OCI-LY3 (cell line): ENCODE measurements around the gene RPS6KL1.

Experiments
- EZH2phosphoT487 ChIP-seq: fragments of 200-600 bp; shearing (Covaris generic); IDR thresholded peaks from 2 replicates; pipeline ENCODE4 v1.6.1; 2018; ENCODE audit warnings: antibody characterized with exemption, mixed run types, low read depth
- TF ChIP-seq, protein P1 (sequence below): fragments of 200-600, 300-600 bp; sonication (generic); IDR thresholded peaks from 2 replicates; pipeline ENCODE4 v1.5.1; 2014; ENCODE audit warnings: antibody characterized with exemption, low read length, low read depth

DNA sequence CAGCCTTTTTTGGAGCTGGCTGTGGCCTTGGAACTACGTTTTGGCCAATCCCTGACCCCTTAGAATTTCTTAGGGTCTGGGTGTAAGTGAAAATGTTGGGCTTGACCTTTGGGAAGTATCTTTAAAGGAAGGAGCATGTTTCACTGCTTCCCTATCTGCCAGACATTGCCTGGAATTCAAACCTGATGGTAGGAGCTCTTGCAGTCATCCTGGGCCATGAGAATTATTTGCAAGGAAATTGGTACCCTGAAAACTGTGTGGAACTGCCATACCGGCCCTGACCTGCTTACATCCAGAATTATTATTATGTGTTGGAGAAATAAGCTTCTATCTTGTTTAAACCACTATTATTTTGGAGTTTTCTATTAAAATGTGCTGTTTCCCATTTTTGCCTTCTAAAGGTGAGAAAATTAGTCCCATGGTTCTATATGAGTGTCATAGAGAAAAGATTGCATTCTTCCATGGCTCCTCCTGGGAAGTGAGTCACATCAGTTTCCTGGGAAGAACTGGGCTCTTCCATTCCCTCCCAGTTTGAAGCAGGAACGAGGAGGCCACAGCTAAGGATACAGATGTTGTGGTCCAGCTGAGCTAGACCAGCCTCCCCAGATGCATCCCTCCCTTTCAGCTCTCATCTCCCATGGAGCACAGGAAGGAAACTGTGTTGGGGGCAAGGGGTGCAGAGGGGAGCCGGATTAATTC is 41.9 kb upstream of the RPS6KL1 start:
- TF ChIP-seq, protein P1, sequence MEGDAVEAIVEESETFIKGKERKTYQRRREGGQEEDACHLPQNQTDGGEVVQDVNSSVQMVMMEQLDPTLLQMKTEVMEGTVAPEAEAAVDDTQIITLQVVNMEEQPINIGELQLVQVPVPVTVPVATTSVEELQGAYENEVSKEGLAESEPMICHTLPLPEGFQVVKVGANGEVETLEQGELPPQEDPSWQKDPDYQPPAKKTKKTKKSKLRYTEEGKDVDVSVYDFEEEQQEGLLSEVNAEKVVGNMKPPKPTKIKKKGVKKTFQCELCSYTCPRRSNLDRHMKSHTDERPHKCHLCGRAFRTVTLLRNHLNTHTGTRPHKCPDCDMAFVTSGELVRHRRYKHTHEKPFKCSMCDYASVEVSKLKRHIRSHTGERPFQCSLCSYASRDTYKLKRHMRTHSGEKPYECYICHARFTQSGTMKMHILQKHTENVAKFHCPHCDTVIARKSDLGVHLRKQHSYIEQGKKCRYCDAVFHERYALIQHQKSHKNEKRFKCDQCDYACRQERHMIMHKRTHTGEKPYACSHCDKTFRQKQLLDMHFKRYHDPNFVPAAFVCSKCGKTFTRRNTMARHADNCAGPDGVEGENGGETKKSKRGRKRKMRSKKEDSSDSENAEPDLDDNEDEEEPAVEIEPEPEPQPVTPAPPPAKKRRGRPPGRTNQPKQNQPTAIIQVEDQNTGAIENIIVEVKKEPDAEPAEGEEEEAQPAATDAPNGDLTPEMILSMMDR, result no peak
- TF ChIP-seq EZH2phosphoT487, result no peak
